PC-9 (cell line): ENCODE data around the gene ROM1.

ENCODE experiments used
- CTCF ChIP-seq: fragments of 200-600 bp; sonication (generic); conservative IDR thresholded peaks from 2 replicates; pipeline ENCODE4 v1.6.1; 2017; ENCODE audit warnings: mixed run types, antibody characterized with exemption, mild to moderate bottlenecking, moderate library complexity
- EZH2 ChIP-seq: fragments of 200-600 bp; sonication (generic); IDR thresholded peaks from 2 replicates; pipeline ENCODE4 v1.8.0; 2017; ENCODE audit warnings: antibody characterized with exemption, low read depth

GRCh38 chr11:62592989-62593421, 20.1 kb upstream of the ROM1 start:
- TF ChIP-seq CTCF (no peak), EZH2 (no peak)
